Naive thymus-derived CD4-positive, alpha-beta T cell (primary cell): ENCODE results near the gene ZCCHC17. TPM values are rescaled to one million over a fixed set of nuclear protein-coding genes. Genes with fewer than 3 reads are reported as not detected.

ENCODE experiments used
- ATAC-seq: fragments of 150-1000 bp; cut with Tn5 transposase; 2 replicates; pipeline ENCODE4 v1.10.0; 2021; ENCODE audit warnings: mild to moderate bottlenecking, moderate library complexity
- CTCF ChIA-PET: fragments of 350-600 bp; sonication (Branson Sonifier 250); formaldehyde crosslinking; loops from one replicate; lab custom pipeline; 2021; ENCODE audit warnings: antibody characterized with exemption; lab: Charles Lee
- POLR2A ChIA-PET: fragments of 350-600 bp; sonication (Branson Sonifier 250); formaldehyde crosslinking; loops from one replicate; lab custom pipeline; 2021; ENCODE audit warnings: antibody characterized with exemption, inconsistent platforms; lab: Charles Lee
- DNase-seq, 9 donors: peaks; one replicate each; pipeline versions ENCODE4 v3.0.0 to v3.0.0-alpha.2; 2020 to 2022; ENCODE audit warnings: mixed read lengths in 1 of 9
- H3K27ac ChIP-seq: one replicate; pipeline ENCODE4 v1.7.0; 2013; ENCODE audit warnings: mild to moderate bottlenecking, low read depth, low read length, moderate library complexity
- H3K27me3 ChIP-seq, 2 donors: one replicate each; pipeline ENCODE4 v1.7.0; 2013; ENCODE audit warnings: low read length in 2 of 2, mild to moderate bottlenecking in 2 of 2, moderate library complexity in 2 of 2; ENCODE audit not compliant: control insufficient read depth in 2 of 2, insufficient read depth in 2 of 2
- H3K36me3 ChIP-seq, 3 experiments: 1 replicate in 2 of 3; 2 replicates in 1 of 3; pipeline ENCODE4 v1.7.0; 2013; ENCODE audit warnings: low read length in 3 of 3, mild to moderate bottlenecking in 3 of 3, moderate library complexity in 1 of 3; ENCODE audit not compliant: insufficient read depth in 3 of 3, control insufficient read depth in 2 of 3
- H3K4me1 ChIP-seq, 2 donors: one replicate each; pipeline ENCODE4 v1.7.0; 2013; ENCODE audit warnings: low read length in 2 of 2, mild to moderate bottlenecking in 2 of 2, moderate library complexity in 1 of 2; ENCODE audit not compliant: control insufficient read depth in 2 of 2, insufficient read depth in 2 of 2
- H3K4me3 ChIP-seq: 2 replicates; pipeline ENCODE4 v1.7.0; 2013; ENCODE audit warnings: mild to moderate bottlenecking, low read length
- H3K9me3 ChIP-seq, 3 experiments: 1 replicate in 2 of 3; 2 replicates in 1 of 3; pipeline ENCODE4 v1.7.0; 2013; ENCODE audit warnings: low read length in 3 of 3; ENCODE audit not compliant: control insufficient read depth in 2 of 3
- H3K27ac Mint-ChIP-seq, 9 donors: one replicate each; pipeline ENCODE4 v1.8.0; 2020 to 2022; ENCODE audit warnings: mixed read lengths in 9 of 9, mild to moderate bottlenecking in 8 of 9, moderate library complexity in 5 of 9, inconsistent platforms in 2 of 9
- H3K27me3 Mint-ChIP-seq, 5 donors: one replicate each; pipeline ENCODE4 v1.8.0; 2021 to 2022; ENCODE audit warnings: mixed read lengths in 5 of 5, mild to moderate bottlenecking in 1 of 5
- H3K36me3 Mint-ChIP-seq, 5 donors: one replicate each; pipeline ENCODE4 v1.8.0; 2020 to 2022; ENCODE audit warnings: mixed read lengths in 5 of 5, mild to moderate bottlenecking in 3 of 5, inconsistent platforms in 1 of 5
- H3K4me1 Mint-ChIP-seq, 7 donors: one replicate each; pipeline ENCODE4 v1.8.0; 2020 to 2022; ENCODE audit warnings: mixed read lengths in 7 of 7, mild to moderate bottlenecking in 3 of 7, inconsistent platforms in 1 of 7
- H3K4me3 Mint-ChIP-seq, 10 donors: one replicate each; pipeline ENCODE4 v1.8.0; 2020 to 2022; ENCODE audit warnings: mild to moderate bottlenecking in 10 of 10, mixed read lengths in 10 of 10, moderate library complexity in 6 of 10, inconsistent platforms in 2 of 10
- H3K9me3 Mint-ChIP-seq, 11 donors: one replicate each; pipeline ENCODE4 v1.8.0; 2020 to 2022; ENCODE audit warnings: mixed read lengths in 11 of 11, mild to moderate bottlenecking in 4 of 11, inconsistent platforms in 1 of 11, moderate library complexity in 1 of 11
- intact Hi-C, 2 donors: fragments of 100-400 bp; cut with micrococcal nuclease; formaldehyde crosslinking; loops; one replicate each; pipeline ENCODE4 v1.15.1; 2023
- polyA plus RNA-seq, 2 donors: library from polyadenylated mRNA; unstranded; fragments of 300-500 nt; fragmentation: Illumina TruSeq; gene quantifications; one replicate each; pipeline ENCODE4 v1.2.3, GENCODE V29; 2021
- total RNA-seq, 6 experiments: library from RNA in 5 of 6; stranded (reverse) in 5 of 6; gene quantifications; 1 replicate in 5 of 6; 2 replicates in 1 of 6; pipeline ENCODE4 v1.2.3 and lab custom pipeline; 2021 to 2026

The ZCCHC17 gene
- total and polyA plus RNA-seq, 7 experiments from 2014 or later = 10.3 to 43.4 (median 21.4) TPM

GRCh38 chr1:31336687-31337467, 40.0 kb downstream of the ZCCHC17 start:
- DNase-seq (no peak), ATAC-seq (no peak)
- Mint-ChIP-seq H3K4me1 (peaks cover 0 to 7% (median 4%) of the 10 kb centered on the region in 7 donors), H3K36me3 (peaks cover 0 to 36% (median 15%) of the 10 kb centered on the region in 5 donors), H3K4me3 (no peak overlapping the region), H3K9me3 (peaks cover 0 to 2% (median 0%) of the 10 kb centered on the region in 11 donors), H3K27ac (peak overlapping the region in 1 of 9 donors; percentile 5), H3K27me3 (no peaks in the 10 kb centered on the region)
- ChIA-PET POLR2A (interaction anchor here (0.6 kb wide), 1 partner anchor 145 kb away, joined by 3 read pairs; no protein-coding TSS in a partner anchor), CTCF (no interaction called here)
- peaks cover 0 to 13% (median 5%) of the 10 kb centered on the region in 3 experiments for H3K36me3 ChIP-seq
- no peaks in the 10 kb centered on the region for H3K27me3 ChIP-seq
- H3K27ac ChIP-seq = no peak overlapping the region
- no peaks in the 10 kb centered on the region for H3K9me3 ChIP-seq
- no peak overlapping the region for H3K4me3 ChIP-seq
- intact Hi-C loops = no loop called here
- H3K4me1 ChIP-seq = no peaks in the 10 kb centered on the region

- Histone ChIP-seq H3K27ac (no peak overlapping the region), H3K36me3 (peaks cover 2 to 39% (median 8%) of the 10 kb centered on the region in 3 experiments), H3K9me3 (no peaks in the 10 kb centered on the region), H3K27me3 (no peaks in the 10 kb centered on the region), H3K4me3 (no peak overlapping the region), H3K4me1 (no peaks in the 10 kb centered on the region)
- Mint-ChIP-seq H3K27ac (peak overlapping the region in 1 of 9 donors; percentile 11), H3K27me3 (no peaks in the 10 kb centered on the region), H3K4me3 (no peak overlapping the region), H3K9me3 (no peaks in the 10 kb centered on the region), H3K36me3 (peaks cover 4 to 50% (median 18%) of the 10 kb centered on the region in 5 donors), H3K4me1 (peaks cover 0 to 1% (median 0%) of the 10 kb centered on the region in 7 donors)
- ChIA-PET CTCF (no interaction called here), POLR2A (no interaction called here)
- DNase-seq = no peak
- intact Hi-C loops = no loop called here
- no peak for ATAC-seq
Measured at GRCh38 chr1:31344503-31344902, 47.7 kb downstream of the ZCCHC17 start.

- Histone ChIP-seq H3K27ac (no peak overlapping the region), H3K9me3 (no peaks in the 10 kb centered on the region), H3K4me1 (no peaks in the 10 kb centered on the region), H3K4me3 (no peak overlapping the region), H3K36me3 (peaks cover 2 to 38% (median 8%) of the 10 kb centered on the region in 3 experiments), H3K27me3 (no peaks in the 10 kb centered on the region)
- Mint-ChIP-seq H3K9me3 (no peaks in the 10 kb centered on the region), H3K4me3 (no peak overlapping the region), H3K27me3 (no peaks in the 10 kb centered on the region), H3K4me1 (peaks cover 0 to 1% (median 0%) of the 10 kb centered on the region in 7 donors), H3K36me3 (peaks cover 4 to 51% (median 19%) of the 10 kb centered on the region in 5 donors), H3K27ac (peak overlapping the region in 2 of 9 donors; percentile 31 to 35)
- DNase-seq (no peak), ATAC-seq (no peak)
- ChIA-PET CTCF (no interaction called here), POLR2A (no interaction called here)
- intact Hi-C loops = no loop called here
Measured at GRCh38 chr1:31345635-31346034, 48.8 kb downstream of the ZCCHC17 start.

GRCh38 chr1:31346785-31347184, 50.0 kb downstream of the ZCCHC17 start:
- Mint-ChIP-seq H3K4me1 (peaks cover 0 to 3% (median 0%) of the 10 kb centered on the region in 7 donors), H3K27me3 (no peaks in the 10 kb centered on the region), H3K27ac (no peak overlapping the region), H3K9me3 (no peaks in the 10 kb centered on the region), H3K36me3 (peaks cover 4 to 55% (median 24%) of the 10 kb centered on the region in 5 donors), H3K4me3 (no peak overlapping the region)
- Histone ChIP-seq H3K9me3 (no peaks in the 10 kb centered on the region), H3K36me3 (peaks cover 2 to 49% (median 8%) of the 10 kb centered on the region in 3 experiments), H3K4me1 (no peaks in the 10 kb centered on the region), H3K27me3 (no peaks in the 10 kb centered on the region), H3K27ac (no peak overlapping the region), H3K4me3 (no peak overlapping the region)
- ChIA-PET CTCF (no interaction called here), POLR2A (no interaction called here)
- ATAC-seq (no peak), DNase-seq (no peak)
- intact Hi-C loops = no loop called here

- intact Hi-C loops = no loop called here
- Histone ChIP-seq H3K36me3 (peaks cover 2 to 60% (median 8%) of the 10 kb centered on the region in 3 experiments), H3K27ac (no peak overlapping the region), H3K4me1 (no peaks in the 10 kb centered on the region), H3K9me3 (no peaks in the 10 kb centered on the region), H3K27me3 (no peaks in the 10 kb centered on the region), H3K4me3 (no peak overlapping the region)
- ChIA-PET POLR2A (no interaction called here), CTCF (no interaction called here)
- H3K27ac Mint-ChIP-seq = peak overlapping the region in 1 of 9 donors; percentile 4
- DNase-seq = no peak
- H3K27me3 Mint-ChIP-seq = no peaks in the 10 kb centered on the region
- H3K36me3 Mint-ChIP-seq = peaks cover 4 to 62% (median 30%) of the 10 kb centered on the region in 5 donors
- no peak for ATAC-seq
- peaks cover 0 to 3% (median 0%) of the 10 kb centered on the region in 7 donors for H3K4me1 Mint-ChIP-seq
- no peak overlapping the region for H3K4me3 Mint-ChIP-seq
- H3K9me3 Mint-ChIP-seq = no peaks in the 10 kb centered on the region
Measured at GRCh38 chr1:31348449-31348848, 51.6 kb downstream of the ZCCHC17 start.

GRCh38 chr1:31354283-31354682, 57.5 kb downstream of the ZCCHC17 start:
- Mint-ChIP-seq H3K27ac (no peak overlapping the region), H3K36me3 (peaks cover 14 to 64% (median 41%) of the 10 kb centered on the region in 5 donors), H3K9me3 (no peaks in the 10 kb centered on the region), H3K27me3 (no peaks in the 10 kb centered on the region), H3K4me1 (peaks cover 0 to 3% (median 0%) of the 10 kb centered on the region in 7 donors), H3K4me3 (no peak overlapping the region)
- Histone ChIP-seq H3K4me3 (no peak overlapping the region), H3K4me1 (no peaks in the 10 kb centered on the region), H3K36me3 (peaks cover 0 to 47% (median 0%) of the 10 kb centered on the region in 3 experiments), H3K27ac (no peak overlapping the region), H3K9me3 (no peaks in the 10 kb centered on the region), H3K27me3 (no peaks in the 10 kb centered on the region)
- intact Hi-C loops = no loop called here
- ChIA-PET CTCF (no interaction called here), POLR2A (no interaction called here)
- ATAC-seq (no peak), DNase-seq (no peak)
